GM21786 (cell line): ENCODE data around the gene CDKAL1.

Experiments used
- ATAC-seq: cut with Tn5 transposase; IDR thresholded peaks from one replicate; pipeline ENCODE4 v1.9.1; 2021; ENCODE audit not compliant: unreplicated experiment

The CDKAL1 gene

GRCh38 chr6:21265034-21265729, 730.9 kb downstream of the CDKAL1 start:
- no peak for ATAC-seq

- no peak for ATAC-seq
These were observed 731.4 kb downstream of the CDKAL1 start for GRCh38 chr6:21265730-21266044.

- no peak for ATAC-seq
These were observed 736.5 kb downstream of the CDKAL1 start for GRCh38 chr6:21270636-21271201.

- ATAC-seq: no peak
These were observed 737.3 kb downstream of the CDKAL1 start for GRCh38 chr6:21271428-21272155.

GRCh38 chr6:21273451-21273850, 739.2 kb downstream of the CDKAL1 start:
- no peak for ATAC-seq

GRCh38 chr6:21274851-21275250, 740.6 kb downstream of the CDKAL1 start:
- no peak for ATAC-seq

GRCh38 chr6:21277601-21278374, 743.5 kb downstream of the CDKAL1 start:
- no peak for ATAC-seq

GRCh38 chr6:21278375-21278745, 744.1 kb downstream of the CDKAL1 start:
- no peak for ATAC-seq

- no peak for ATAC-seq
These were observed 745.4 kb downstream of the CDKAL1 start for GRCh38 chr6:21279619-21280018.

GRCh38 chr6:21281366-21281765, 747.1 kb downstream of the CDKAL1 start:
- ATAC-seq: no peak
